ENCODE results near the gene TNNT1. TPM values are rescaled to one million over a fixed set of nuclear protein-coding genes. Genes with fewer than 3 reads are reported as not detected.

TNNT1 gene
- total RNA-seq, 4 donors from 2014 or later, result 1.6 to 4.1 TPM; not detected in 2

- H3K36me3 ChIP-seq, result peaks cover 0 to 29% (median 14%) of the 10 kb centered on the region in 4 donors
- no peak for TF ChIP-seq CTCF (IDR thresholded peaks at IDR 0.05)
- TF ChIP-seq POLR2A (IDR thresholded peaks at IDR 0.05), result no peak
- no peak for TF ChIP-seq POLR2AphosphoS5 (IDR thresholded peaks at IDR 0.05)
- TF ChIP-seq EP300 (IDR thresholded peaks at IDR 0.05; ENCODE audit: low read depth), result no peak
- intact Hi-C loops (cut with DNase I; ENCODE audit: low total_unique reads), result no loop called here
- in situ Hi-C loops (cut with MboI; ENCODE audit: low pct_ligation_motif_present in 1 of 4, low pct_unique_long_range_greater_than_20kb in 1 of 4, low sequenced_read_pairs in 3 of 4), result no loop called here
- no peak overlapping the region for H3K4me3 ChIP-seq
- 90 to 96% methylated on average over 10 to 32 of the region's 32 CpGs for WGBS, 2 donors (ENCODE audit: low coverage in 1 of 2)
- no peak for DNase-seq
- no peaks in the 10 kb centered on the region for H3K4me1 ChIP-seq
- no peaks in the 10 kb centered on the region for H3K9me3 ChIP-seq
- H3K27me3 ChIP-seq, result no peaks in the 10 kb centered on the region
- no peak overlapping the region for H3K27ac ChIP-seq
These were observed 54.3 kb downstream of the TNNT1 start for GRCh38 chr19:55094456-55095259.

DNA sequence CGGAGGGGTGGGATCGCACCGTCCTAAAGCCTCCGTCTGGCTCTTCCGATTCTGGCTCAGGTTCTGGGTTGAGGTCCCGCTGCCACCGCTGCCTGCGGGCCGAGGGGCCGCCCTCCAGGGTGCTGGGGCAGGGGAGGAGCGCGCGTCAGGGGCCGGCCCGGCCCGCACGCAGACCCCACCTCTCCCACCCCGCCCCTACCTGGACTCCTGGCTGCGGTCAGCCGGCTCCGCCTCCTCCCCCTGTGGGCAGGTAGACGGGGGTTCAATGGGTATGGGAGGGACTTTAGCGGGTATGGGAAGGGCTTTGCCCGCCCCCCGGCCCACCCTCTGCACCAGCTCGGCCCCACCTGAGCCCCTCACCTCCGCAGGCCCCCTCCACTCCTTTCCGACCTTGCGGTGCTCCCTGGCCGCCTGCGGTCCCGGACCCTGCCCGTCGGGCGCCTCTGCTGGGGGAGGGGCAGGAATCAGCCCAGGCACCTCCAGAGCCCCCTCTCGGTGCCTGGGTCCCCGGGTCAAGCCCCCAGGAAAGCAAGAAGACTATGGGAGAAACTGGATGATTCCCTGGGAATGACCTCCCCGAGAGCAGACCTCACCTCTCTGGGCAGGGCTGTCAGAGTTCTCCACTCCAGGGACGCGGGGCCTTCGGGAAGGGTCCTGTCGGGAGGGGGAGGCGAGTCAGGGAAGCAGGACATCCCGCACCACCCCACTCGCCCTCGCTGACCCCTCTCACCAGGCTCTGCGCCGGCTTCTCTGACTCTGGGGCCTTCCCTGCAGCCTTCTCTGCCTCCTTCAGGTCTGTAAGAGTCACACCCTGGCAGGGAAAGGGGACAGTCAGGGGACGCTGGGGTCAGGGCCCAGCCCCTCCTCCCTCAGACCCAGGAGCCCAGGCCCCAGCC is 56.3 kb downstream of the TNNT1 start:
- Histone ChIP-seq H3K4me3 (no peak overlapping the region), H3K9me3 (no peaks in the 10 kb centered on the region), H3K4me1 (peaks cover 4 to 12% (median 8%) of the 10 kb centered on the region in 4 donors), H3K27ac (no peak overlapping the region), H3K27me3 (no peaks in the 10 kb centered on the region), H3K36me3 (peaks cover 0 to 29% (median 14%) of the 10 kb centered on the region in 4 donors)
- DNase-seq, result no peak
- in situ Hi-C loops (cut with MboI; ENCODE audit: low pct_ligation_motif_present in 1 of 4, low pct_unique_long_range_greater_than_20kb in 1 of 4, low sequenced_read_pairs in 3 of 4) (no loop called here), intact Hi-C loops (cut with DNase I; ENCODE audit: low total_unique reads) (no loop called here)
- TF ChIP-seq POLR2AphosphoS5 (IDR thresholded peaks at IDR 0.05) (no peak), EP300 (IDR thresholded peaks at IDR 0.05; ENCODE audit: low read depth) (no peak), CTCF (IDR thresholded peaks at IDR 0.05) (no peak), POLR2A (IDR thresholded peaks at IDR 0.05) (no peak)
- WGBS, 2 donors (ENCODE audit: low coverage in 1 of 2), result 96% methylated on average over 38 of the region's 49 CpGs; no CpG with 5 or more reads in 1 of the 2 donors

DNA sequence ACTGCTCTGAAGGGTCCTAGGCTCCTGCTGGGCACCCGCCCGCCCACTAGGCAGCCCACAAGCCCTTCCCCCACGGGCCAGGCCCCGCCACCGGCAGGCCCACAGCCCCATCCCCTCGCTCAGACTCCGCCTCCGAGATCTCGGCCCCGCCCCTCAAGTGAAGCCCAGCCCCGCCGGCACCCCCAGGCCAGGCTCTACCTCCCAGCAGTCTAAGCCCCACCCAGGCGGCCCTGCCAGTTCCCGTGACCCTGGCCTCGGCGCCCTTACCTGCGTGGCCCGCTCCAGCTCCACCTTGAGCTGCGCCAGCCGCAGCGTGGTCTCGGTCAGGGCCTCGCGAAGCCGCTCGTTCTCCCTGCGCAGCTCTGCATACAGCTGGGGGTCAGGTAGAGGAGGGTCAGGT is 57.1 kb downstream of the TNNT1 start:
- H3K36me3 ChIP-seq, result peaks cover 0 to 29% (median 14%) of the 10 kb centered on the region in 4 donors
- H3K4me1 ChIP-seq, result peaks cover 10 to 19% (median 15%) of the 10 kb centered on the region in 4 donors
- in situ Hi-C loops (cut with MboI; ENCODE audit: low pct_ligation_motif_present in 1 of 4, low pct_unique_long_range_greater_than_20kb in 1 of 4, low sequenced_read_pairs in 3 of 4) (no loop called here), intact Hi-C loops (cut with DNase I; ENCODE audit: low total_unique reads) (no loop called here)
- TF ChIP-seq POLR2AphosphoS5 (IDR thresholded peaks at IDR 0.05), result no peak
- no peak for TF ChIP-seq POLR2A (IDR thresholded peaks at IDR 0.05)
- TF ChIP-seq EP300 (IDR thresholded peaks at IDR 0.05; ENCODE audit: low read depth), result no peak
- no peak for TF ChIP-seq CTCF (IDR thresholded peaks at IDR 0.05)
- no peak for DNase-seq
- H3K27ac ChIP-seq, result no peak overlapping the region
- H3K27me3 ChIP-seq, result no peaks in the 10 kb centered on the region
- 89 to 90% methylated on average over 2 to 23 of the region's 27 CpGs for WGBS, 2 donors (ENCODE audit: low coverage in 1 of 2)
- H3K4me3 ChIP-seq, result no peak overlapping the region
- H3K9me3 ChIP-seq, result no peaks in the 10 kb centered on the region

Data from transverse colon (tissue), 4 donors.